SJSA1 (cell line): ENCODE results near the gene MRFAP1L1. TPM values are rescaled to one million over a fixed set of nuclear protein-coding genes. Genes with fewer than 3 reads are reported as not detected.

Experiments
- DNase-seq, 2 experiments: peaks; one replicate each; pipeline ENCODE4 v3.0.0-alpha.2; 2015 to 2020; ENCODE audit warnings: low spot score in 2 of 2, low read depth in 1 of 2
- H3K27ac ChIP-seq: fragments of 250-450 bp; sonication (Bioruptor Pico); 2 replicates; pipeline ENCODE4 v1.5.1; 2020; ENCODE audit warnings: mild to moderate bottlenecking, moderate library complexity
- H3K27me3 ChIP-seq: fragments of 250-450 bp; sonication (Bioruptor Pico); replicated peaks from 2 replicates; pipeline ENCODE4 v1.5.1; 2020; ENCODE audit warnings: mild to moderate bottlenecking, moderate library complexity
- H3K36me3 ChIP-seq: fragments of 250-450 bp; sonication (Bioruptor Pico); 2 replicates; pipeline ENCODE4 v1.5.1; 2020; ENCODE audit warnings: mild to moderate bottlenecking
- H3K4me1 ChIP-seq: fragments of 250-450 bp; sonication (Bioruptor Pico); replicated peaks from 2 replicates; pipeline ENCODE4 v1.6.1; 2021; ENCODE audit warnings: mild to moderate bottlenecking
- H3K4me3 ChIP-seq: fragments of 250-450 bp; sonication (Bioruptor Pico); 2 replicates; pipeline ENCODE4 v1.5.1; 2020; ENCODE audit warnings: mild to moderate bottlenecking
- H3K9me3 ChIP-seq: fragments of 250-450 bp; sonication (Bioruptor Pico); replicated peaks from 2 replicates; pipeline ENCODE4 v1.5.1; 2020; ENCODE audit warnings: mild to moderate bottlenecking
- total RNA-seq: library from RNA; depleted of rRNA; stranded (reverse); fragments of >200 nt; shearing (Covaris generic); gene quantifications from 2 replicates; pipeline ENCODE4 v1.2.3, GENCODE V29; 2014

The MRFAP1L1 gene
- total RNA-seq, 1 experiment from 2014 or later, result 41.0 TPM

DNA sequence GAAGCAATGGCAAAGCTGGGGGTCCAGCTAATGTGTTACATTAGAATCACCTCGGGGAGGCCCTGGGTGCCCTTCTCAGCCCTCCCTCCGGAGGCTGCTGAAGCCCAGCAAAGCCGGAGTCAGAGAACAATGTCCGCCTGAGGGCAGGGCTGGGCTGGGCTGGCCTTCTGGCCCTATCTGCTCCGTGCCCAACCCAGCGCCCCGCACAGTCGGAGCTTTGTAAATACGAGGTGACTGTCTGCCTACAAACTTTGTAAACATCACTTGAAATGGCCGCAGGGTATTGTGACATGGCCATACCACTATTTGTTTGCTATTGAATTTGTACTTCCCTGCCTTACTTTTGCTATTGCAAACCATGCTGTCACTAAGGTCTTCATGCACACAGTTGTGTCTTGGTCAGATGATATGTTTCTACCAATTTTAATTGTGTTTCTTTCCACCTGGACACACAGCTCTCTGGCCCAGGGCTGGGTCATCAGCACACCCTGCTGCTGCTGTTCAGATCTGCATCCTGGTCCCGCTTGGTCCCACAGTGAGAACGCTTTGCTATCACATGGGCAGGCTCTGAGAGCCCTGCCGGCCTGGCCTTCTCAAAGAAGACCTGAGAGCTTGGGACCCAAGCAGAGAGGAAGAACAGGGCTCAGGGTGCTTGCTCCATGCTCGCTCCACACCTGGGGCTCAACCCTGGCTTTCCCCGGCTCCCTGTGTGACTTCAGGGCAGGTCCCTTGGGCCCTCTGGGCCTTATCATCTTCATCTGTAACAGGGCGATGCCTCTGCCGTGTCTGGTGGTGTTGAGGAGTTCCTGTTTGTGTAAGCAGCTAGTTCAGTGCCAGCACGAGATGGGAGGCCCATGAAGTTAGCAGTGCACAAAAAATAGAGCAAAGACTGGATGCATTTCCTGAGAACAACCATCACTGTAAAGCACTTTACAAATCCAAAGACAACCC lies 13.7 kb downstream of the MRFAP1L1 start:
- H3K4me1 ChIP-seq, result peaks cover 10% of the 10 kb centered on the region
- H3K9me3 ChIP-seq, result no peaks in the 10 kb centered on the region
- H3K27me3 ChIP-seq, result no peaks in the 10 kb centered on the region
- peak in 1 of 2 experiments; percentile 52 for DNase-seq
- H3K36me3 ChIP-seq, result no peaks in the 10 kb centered on the region
- H3K27ac ChIP-seq, result no peak overlapping the region
- no peak overlapping the region for H3K4me3 ChIP-seq

DNA sequence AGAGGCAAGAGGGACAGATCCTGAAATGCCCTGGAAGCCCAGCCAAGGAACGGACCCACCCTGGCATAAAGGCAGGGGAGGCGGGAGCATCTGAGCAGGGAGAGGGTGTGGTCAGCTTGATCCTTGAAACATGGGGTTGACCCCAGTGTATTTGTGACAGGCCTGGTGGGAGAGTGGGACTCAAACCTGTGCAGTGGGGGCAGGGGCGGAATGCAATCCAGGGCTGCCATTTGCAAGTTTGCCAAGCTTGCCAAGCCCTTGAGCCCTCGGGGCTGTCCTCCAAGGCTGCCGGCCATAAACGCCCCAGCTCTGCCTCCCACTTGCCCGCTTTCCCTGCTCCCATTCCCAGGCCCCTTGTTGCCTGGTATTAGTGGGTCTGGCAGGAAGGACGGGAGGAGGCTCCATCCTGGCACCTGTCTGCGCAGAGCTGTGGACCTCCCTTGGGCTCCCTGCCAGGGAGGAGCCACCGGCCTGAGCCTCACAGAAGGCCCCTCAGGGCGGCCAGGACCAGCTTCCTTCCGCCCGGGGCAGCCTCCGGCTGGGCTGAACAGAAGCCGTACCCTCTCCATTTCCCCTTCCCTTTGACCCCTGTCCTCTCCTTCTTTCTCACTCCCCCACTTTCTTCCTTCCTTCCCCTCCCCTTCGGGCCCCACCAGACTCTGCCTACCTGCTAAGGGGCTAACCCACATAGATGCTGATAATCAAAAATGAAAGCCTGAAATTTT lies 15.3 kb downstream of the MRFAP1L1 start:
- H3K36me3 ChIP-seq, result no peaks in the 10 kb centered on the region
- H3K9me3 ChIP-seq, result no peaks in the 10 kb centered on the region
- H3K4me3 ChIP-seq, result no peak overlapping the region
- DNase-seq, result no peak
- no peak overlapping the region for H3K27ac ChIP-seq
- H3K27me3 ChIP-seq, result no peaks in the 10 kb centered on the region
- H3K4me1 ChIP-seq, result peaks cover 19% of the 10 kb centered on the region

DNA sequence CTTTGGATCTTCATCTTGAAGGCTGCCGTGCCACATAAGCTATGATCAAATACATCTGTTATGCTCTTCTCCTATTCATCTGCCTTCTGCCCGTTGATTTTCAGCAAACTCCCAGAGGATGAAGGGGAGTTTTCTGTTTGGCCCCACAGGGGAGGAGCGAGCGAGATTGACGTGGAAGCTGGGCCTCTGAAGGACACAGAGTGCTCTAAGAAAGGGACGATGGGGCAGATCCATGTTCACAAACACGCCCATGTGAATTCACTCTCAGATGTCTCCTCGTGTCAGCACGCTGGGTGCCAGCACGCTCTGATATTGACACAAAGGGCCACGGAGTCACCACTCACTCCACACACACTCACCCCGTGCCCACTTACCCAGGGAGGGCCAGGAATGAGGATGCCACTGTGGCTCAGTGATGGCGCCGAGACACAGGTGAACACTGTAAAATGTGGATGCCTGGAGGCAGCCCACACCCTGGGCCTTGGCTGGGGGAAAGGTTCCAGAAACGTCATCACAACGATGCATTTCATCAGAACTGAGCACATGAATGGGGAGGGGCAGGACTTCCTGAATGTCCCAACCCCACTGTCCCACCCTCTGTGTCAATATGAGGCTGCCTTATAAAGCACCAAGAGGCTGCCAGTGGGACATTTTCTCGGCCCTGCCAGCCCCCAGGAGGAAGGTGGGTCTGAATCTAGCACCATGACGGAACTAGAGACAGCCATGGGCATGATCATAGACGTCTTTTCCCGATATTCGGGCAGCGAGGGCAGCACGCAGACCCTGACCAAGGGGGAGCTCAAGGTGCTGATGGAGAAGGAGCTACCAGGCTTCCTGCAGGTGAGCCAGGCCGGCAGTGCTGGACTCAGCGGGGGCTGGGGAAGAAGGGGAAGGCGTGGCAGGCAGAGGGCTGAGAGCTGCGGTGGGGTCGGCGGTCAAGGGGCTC lies 16.2 kb downstream of the MRFAP1L1 start, which contains the start of gene S100P:
Gene S100P, plus strand, starts transcription at position 648 of the 946 bp plus-strand sequence. Its CDS starts 55 bp downstream, at position 703.
- no peak within 1 kb of the TSS for H3K4me3 ChIP-seq
- H3K27ac ChIP-seq, result no peak within 1 kb of the TSS
- no peaks in the 10 kb centered on the region for H3K36me3 ChIP-seq
- no peaks in the 10 kb centered on the region for H3K9me3 ChIP-seq
- H3K4me1 ChIP-seq, result peaks cover 26% of the 10 kb centered on the region
- H3K27me3 ChIP-seq, result no peaks in the 10 kb centered on the region
- no peak for DNase-seq

DNA sequence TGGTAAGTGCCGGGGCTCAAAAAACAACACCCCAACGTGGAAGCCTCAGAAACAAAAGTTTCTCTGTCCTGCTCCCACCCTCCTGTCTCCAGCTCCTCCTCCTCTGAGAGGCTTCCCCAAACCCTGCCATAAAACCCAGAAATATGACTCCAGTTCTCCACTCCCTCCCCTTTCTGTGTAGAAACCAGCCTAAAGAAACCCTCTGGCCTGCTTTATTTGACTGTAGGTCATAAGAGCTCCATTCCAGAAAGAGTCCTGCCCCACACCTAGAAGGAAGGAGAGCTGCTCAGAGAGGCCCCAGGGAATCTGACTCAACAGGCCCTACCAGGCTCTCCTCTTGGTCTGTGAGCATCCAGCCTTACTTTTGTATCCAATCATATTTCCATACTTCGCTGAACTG lies 16.9 kb downstream of the MRFAP1L1 start:
- Histone ChIP-seq H3K4me1 (peaks cover 33% of the 10 kb centered on the region), H3K27ac (no peak overlapping the region), H3K4me3 (no peak overlapping the region), H3K9me3 (no peaks in the 10 kb centered on the region), H3K36me3 (no peaks in the 10 kb centered on the region), H3K27me3 (no peaks in the 10 kb centered on the region)
- DNase-seq, result no peak

DNA sequence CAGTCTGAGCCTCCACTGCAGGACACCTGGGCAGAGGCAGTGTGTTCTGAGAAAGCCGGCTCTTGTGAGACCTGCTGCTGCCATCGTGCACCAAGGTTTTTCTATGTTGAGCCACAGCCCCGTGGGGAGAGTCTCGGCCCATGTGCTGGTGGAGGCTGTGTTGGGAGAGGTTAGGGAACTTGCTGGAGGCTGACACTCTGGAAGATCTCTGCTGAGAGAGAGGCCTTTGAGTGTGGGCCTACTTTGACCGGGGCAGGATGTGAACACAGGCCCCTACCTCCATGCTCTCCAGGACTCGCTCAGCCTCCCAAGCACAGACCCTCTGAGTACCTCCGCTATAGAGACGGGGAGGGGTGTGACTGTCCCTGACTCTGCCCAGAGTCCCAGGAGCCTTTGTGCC lies 17.3 kb downstream of the MRFAP1L1 start:
- no peak for DNase-seq
- H3K27ac ChIP-seq, result no peak overlapping the region
- peaks cover 34% of the 10 kb centered on the region for H3K4me1 ChIP-seq
- no peak overlapping the region for H3K4me3 ChIP-seq
- no peaks in the 10 kb centered on the region for H3K27me3 ChIP-seq
- H3K36me3 ChIP-seq, result no peaks in the 10 kb centered on the region
- no peaks in the 10 kb centered on the region for H3K9me3 ChIP-seq

DNA sequence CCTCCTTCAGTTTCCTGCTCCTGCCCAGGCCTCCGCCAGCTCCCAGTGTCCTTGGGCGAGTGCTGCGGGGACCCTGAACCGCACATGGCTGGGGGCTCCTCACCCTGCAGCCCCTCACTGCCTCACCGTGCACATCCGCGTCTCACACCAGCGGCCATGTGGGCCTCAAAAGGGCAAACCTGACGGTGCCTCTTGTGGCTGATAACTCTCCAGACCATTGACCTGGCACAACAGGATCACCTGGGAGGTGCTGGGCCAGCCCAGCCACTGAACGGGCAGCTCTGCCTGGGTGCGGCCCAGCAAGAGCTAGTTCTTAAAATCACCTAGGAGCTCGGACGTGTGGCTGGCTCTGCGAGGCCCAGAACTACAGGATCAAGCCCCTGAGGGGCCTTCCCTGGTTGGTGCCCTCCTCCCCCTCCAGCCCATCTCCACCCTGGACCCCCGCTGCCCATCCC lies 20.1 kb downstream of the MRFAP1L1 start:
- Histone ChIP-seq H3K9me3 (no peaks in the 10 kb centered on the region), H3K27me3 (no peaks in the 10 kb centered on the region), H3K36me3 (no peaks in the 10 kb centered on the region), H3K27ac (peak overlapping the region; percentile 80), H3K4me3 (no peak overlapping the region), H3K4me1 (peaks cover 24% of the 10 kb centered on the region)
- no peak for DNase-seq

DNA sequence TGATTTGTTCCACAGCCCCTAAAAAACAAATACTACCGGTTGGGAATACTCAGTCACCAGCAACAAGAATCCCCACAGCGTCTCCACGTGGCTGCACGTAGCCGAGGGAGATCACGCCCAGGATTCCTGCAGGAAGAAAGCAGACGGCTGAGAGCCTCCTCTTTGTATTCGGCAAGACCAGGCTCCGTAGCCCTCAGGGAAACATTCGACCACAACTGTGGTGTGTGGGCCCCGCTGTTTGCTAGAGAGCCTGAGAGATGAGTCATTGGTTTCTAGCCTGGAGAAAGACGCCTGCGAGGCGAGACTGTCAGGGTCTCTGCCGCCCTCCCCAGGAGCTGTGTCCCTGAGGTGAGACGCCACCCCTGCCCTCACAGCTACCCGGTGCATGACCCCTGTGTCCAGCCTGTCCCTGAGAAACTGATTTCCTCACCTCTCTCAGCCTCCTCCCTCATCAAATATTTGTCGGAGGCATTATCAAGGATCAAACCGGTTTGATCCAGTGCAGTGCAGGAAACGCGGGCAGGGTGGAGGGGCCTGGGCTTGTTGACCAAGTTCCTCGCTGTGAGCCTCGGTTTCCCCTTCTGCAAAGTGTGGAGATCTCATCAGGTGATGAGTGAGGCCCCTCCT lies 20.7 kb downstream of the MRFAP1L1 start:
- DNase-seq, result peak; percentile 92 to 93
- Histone ChIP-seq H3K36me3 (no peaks in the 10 kb centered on the region), H3K27ac (peak overlapping the region; percentile 80), H3K27me3 (no peaks in the 10 kb centered on the region), H3K9me3 (no peaks in the 10 kb centered on the region), H3K4me1 (peaks cover 24% of the 10 kb centered on the region), H3K4me3 (no peak overlapping the region)

DNA sequence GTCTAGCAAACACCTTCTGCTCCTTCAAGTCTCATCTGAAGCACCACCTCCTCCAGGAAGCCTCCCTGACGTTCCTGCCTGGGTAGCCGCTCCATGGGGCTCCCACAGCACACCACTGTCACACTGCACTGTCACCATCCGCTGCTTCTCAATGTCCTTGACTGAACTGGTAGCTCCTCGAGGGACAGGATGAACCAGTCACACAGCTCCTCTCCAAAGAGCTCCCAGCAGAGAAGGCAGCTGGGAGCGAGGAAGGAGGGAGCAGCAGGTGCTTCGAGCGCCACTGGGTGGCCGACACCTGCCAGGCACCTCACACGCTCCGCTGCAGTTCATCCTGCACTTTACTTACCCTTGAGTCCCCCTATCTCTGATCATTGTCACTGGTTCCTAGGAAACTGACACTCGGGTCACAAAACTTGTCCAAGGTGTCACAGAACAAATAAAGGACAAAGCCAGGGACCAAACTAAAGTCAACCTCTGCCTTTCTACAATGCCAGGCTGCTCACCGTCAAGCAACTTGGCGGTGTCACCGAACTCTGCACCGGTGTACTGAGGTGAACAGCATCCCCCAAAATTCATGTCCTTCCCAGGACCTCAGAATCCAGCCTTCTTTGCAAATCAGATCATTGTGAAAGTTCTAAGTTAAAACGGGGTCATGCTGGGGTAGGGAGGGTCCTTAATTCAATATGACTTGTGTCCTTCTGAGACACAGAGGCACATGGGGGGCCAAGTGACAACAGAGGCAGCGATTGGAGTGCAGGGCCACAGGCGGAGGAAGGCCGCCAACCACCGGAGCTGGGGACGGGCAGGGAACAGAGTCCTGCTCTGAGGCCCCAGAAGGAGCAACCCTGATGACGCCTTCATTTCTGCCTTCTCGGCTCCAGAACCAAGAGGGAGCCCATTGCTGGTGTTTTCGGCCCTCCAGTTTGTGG lies 21.5 kb downstream of the MRFAP1L1 start:
- Histone ChIP-seq H3K27me3 (no peaks in the 10 kb centered on the region), H3K9me3 (no peaks in the 10 kb centered on the region), H3K4me3 (no peak overlapping the region), H3K36me3 (no peaks in the 10 kb centered on the region), H3K27ac (peak overlapping the region; percentile 58), H3K4me1 (peaks cover 24% of the 10 kb centered on the region)
- DNase-seq, result no peak

DNA sequence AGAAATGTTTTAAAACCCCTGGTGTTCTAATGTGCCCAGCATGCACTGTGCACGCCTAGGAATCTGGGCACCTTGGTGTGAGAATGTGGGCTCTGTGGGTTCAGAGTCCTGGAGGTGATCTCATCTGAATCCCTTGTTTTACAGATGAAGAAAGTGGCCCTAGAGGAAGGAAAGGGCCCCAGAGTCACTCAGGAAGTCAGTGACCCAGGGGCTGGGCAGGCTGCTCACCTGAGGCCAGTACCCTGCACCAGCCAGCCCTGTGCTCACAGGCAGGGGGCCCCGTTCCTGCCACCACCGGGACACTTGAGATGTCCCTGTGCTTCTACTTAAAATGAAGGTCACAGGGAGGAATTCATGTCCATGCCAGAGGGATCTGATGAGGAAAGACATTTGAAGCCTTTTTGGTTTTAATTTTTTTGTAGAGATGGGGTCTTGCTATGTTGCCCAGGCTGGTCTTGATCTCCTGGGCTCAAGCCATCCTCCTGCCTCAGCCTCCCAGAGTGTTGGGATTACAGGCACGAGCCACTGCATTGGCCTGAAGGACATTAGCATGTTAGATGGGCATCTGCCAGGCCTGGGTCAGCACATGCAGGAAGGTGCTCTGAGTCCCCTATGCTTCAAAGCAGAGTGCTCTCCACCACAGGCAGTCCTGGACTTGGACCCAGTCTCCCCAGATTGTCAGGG lies 23.4 kb downstream of the MRFAP1L1 start:
- Histone ChIP-seq H3K4me3 (no peak overlapping the region), H3K27ac (no peak overlapping the region), H3K4me1 (peaks cover 24% of the 10 kb centered on the region), H3K36me3 (no peaks in the 10 kb centered on the region), H3K9me3 (no peaks in the 10 kb centered on the region), H3K27me3 (no peaks in the 10 kb centered on the region)
- no peak for DNase-seq

DNA sequence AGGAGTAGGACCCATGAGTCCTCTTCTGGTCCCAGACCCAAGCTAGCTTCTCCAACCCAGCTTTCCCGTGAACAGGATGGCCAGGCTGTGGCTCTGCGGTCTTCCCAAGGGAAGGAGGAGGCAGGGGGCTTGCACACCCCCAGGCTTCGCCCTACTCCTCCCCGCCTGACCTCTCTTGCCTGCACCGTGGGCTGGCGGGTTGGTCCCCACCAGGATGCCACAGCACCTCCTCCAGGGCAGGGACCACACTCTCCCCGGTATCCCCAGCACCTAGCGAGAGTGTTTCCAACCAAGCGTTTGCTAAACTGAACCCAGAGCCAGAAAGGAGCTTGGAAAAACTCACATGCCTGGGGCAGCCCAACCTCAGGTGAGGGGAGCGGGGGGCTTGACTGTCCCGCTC lies 25.0 kb downstream of the MRFAP1L1 start:
- Histone ChIP-seq H3K4me3 (no peak overlapping the region), H3K27me3 (no peaks in the 10 kb centered on the region), H3K9me3 (no peaks in the 10 kb centered on the region), H3K36me3 (no peaks in the 10 kb centered on the region), H3K4me1 (peaks cover 17% of the 10 kb centered on the region), H3K27ac (no peak overlapping the region)
- DNase-seq, result no peak

DNA sequence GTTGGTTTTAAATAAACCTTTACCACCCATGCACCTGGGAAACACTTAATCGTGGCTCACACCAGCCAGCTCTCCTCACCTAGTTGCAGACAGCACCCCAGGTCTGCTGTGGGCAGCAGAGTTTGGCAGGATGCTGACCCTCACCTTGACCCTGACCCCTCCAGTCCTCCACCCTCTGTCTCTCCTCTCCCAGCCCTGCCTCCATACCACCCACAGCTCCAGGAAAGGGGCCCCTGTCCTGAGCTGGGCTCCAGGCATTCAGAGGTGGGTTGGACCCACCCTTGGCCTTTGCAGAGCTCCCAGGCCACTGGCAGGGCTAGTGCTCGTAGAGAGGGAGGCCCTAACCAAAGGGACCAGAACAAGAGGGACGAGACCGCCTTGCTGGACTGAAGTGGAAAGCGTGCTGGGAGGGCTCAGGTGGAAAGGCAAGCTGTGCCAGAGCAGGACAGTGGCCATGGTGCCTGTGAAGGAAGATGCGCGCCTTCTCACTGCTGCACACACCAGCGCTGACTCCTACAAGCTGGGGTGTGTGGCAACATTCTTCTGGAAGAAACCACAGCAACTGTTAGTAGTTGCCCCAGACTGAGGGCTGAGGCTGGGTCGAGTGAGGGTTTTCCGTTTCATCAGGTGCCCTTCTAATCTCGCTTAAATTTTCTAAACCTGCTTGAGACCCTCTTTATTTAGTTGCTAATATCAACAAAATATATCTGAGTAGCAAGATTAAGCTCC lies 26.6 kb downstream of the MRFAP1L1 start:
- no peak for DNase-seq
- Histone ChIP-seq H3K4me1 (peaks cover 3% of the 10 kb centered on the region), H3K27me3 (no peaks in the 10 kb centered on the region), H3K9me3 (no peaks in the 10 kb centered on the region), H3K36me3 (no peaks in the 10 kb centered on the region), H3K27ac (no peak overlapping the region), H3K4me3 (no peak overlapping the region)
